ENCODE data around the gene RBM17. TPM values are rescaled to one million over a fixed set of nuclear protein-coding genes. Genes with fewer than 3 reads are reported as not detected.

The RBM17 gene
- total and polyA plus RNA-seq, 2 of the 4 experiments (the other 2 are of a cell fraction): 24.6 to 56.7 TPM

DNA sequence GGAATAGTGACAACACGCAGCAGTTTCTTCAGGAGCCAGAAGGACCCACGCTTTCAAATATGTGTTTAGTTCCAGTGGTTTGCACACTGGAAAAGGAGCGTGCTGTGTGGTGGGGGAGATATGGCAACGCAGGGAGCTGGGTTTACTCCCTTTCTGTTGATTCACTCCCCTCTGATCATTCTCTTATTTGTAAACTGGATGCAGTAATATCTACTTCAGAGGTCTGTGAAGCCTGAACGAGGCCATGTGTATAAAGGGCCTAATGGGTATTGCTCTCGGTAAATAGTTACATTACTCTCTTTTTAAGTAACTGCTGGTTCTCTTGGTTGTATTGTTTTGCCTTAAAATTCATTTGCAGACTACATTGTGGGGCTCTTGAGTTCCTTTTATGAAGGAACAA is 19.2 kb downstream of the RBM17 start:
- CTCF ChIA-PET: interaction anchor here (0.6 to 1.1 kb wide), 2 partner anchors 14 to 294 kb away, joined by 3 to 4 read pairs; no protein-coding TSS in a partner anchor
- H2AK9ac ChIP-seq (replicated peaks; ENCODE audit: low read depth, low read length, poor library complexity): no peak overlapping the region
- H3K14ac ChIP-seq (replicated peaks; ENCODE audit: low read depth, low read length): no peak overlapping the region
- no peak overlapping the region for H4K5ac ChIP-seq (ENCODE audit: low read depth, low read length)
- H3K9me1 ChIP-seq (ENCODE audit: insufficient read depth, low read length): peaks cover 2% of the 10 kb centered on the region; the same call in 1 of the 2 replicates
- H3K27ac ChIP-seq (ENCODE audit: insufficient read depth, low read length): no peak overlapping the region
- H2BK15ac ChIP-seq (ENCODE audit: low read depth, low read length): no peak overlapping the region
- H3K18ac ChIP-seq (ENCODE audit: low read depth, low read length): no peak overlapping the region
- ATAC-seq (ENCODE audit: low read depth) (no peak), DNase-seq (no peak)
- peaks cover 11% of the 10 kb centered on the region; the same call in 1 of the 2 replicates for H4K20me1 ChIP-seq (ENCODE audit: insufficient read depth, low read length)
- H4K8ac ChIP-seq (ENCODE audit: low read depth in 2 of 2, low read length in 2 of 2): no peak overlapping the region
- no peak overlapping the region for H2AFZ ChIP-seq (replicated peaks; ENCODE audit: low read length, poor library complexity)
- no peak overlapping the region for H3K56ac ChIP-seq (ENCODE audit: extremely low read depth, insufficient read depth, low read length)
- no peak overlapping the region for H3K23ac ChIP-seq (ENCODE audit: low read depth, low read length)
- no CpG with 5 or more reads among the region's 6 CpGs for WGBS, 2 experiments (ENCODE audit: extremely low coverage in 2 of 2, insufficient read length in 1 of 2)
- H3K4me3 ChIP-seq (ENCODE audit: insufficient read depth, low read depth, low read length): no peak overlapping the region
- intact Hi-C loops (cut with micrococcal nuclease): no loop called here
- TF ChIP-seq POLR2A (IDR thresholded peaks at IDR 0.05; ENCODE audit: low read depth, low read length) (no peak), RAD21 (IDR thresholded peaks at IDR 0.05; ENCODE audit: low read length) (no peak), BHLHE40 (IDR thresholded peaks at IDR 0.05; ENCODE audit: low read depth, low read length) (no peak), FOS (IDR thresholded peaks at IDR 0.05; ENCODE audit: low read depth, low read length) (no peak)
- TF ChIP-seq, protein P1, sequence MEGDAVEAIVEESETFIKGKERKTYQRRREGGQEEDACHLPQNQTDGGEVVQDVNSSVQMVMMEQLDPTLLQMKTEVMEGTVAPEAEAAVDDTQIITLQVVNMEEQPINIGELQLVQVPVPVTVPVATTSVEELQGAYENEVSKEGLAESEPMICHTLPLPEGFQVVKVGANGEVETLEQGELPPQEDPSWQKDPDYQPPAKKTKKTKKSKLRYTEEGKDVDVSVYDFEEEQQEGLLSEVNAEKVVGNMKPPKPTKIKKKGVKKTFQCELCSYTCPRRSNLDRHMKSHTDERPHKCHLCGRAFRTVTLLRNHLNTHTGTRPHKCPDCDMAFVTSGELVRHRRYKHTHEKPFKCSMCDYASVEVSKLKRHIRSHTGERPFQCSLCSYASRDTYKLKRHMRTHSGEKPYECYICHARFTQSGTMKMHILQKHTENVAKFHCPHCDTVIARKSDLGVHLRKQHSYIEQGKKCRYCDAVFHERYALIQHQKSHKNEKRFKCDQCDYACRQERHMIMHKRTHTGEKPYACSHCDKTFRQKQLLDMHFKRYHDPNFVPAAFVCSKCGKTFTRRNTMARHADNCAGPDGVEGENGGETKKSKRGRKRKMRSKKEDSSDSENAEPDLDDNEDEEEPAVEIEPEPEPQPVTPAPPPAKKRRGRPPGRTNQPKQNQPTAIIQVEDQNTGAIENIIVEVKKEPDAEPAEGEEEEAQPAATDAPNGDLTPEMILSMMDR (conservative IDR thresholded peaks at IDR 0.05; ENCODE audit: low read depth, low read length): no peak
- no peak overlapping the region for H4K91ac ChIP-seq (ENCODE audit: insufficient read depth, low read depth, low read length)
- H3K27me3 ChIP-seq (ENCODE audit: control insufficient read depth, insufficient read depth, low read length): no peaks in the 10 kb centered on the region
- no peak overlapping the region for H2AK5ac ChIP-seq (ENCODE audit: low read depth, low read length)
- H2BK5ac ChIP-seq (ENCODE audit: low read depth, low read length, poor library complexity, severe bottlenecking): no peak overlapping the region
- no peak overlapping the region for H2BK120ac ChIP-seq (ENCODE audit: low read depth, low read length)
- H3K9ac ChIP-seq (ENCODE audit: low read depth, low read length): no peak overlapping the region
- TSS peak; percentile 30 for BruUV-seq (replicated peaks)
- peaks cover 26 to 47% of the 10 kb centered on the region in 2 experiments for H3K79me1 ChIP-seq (ENCODE audit: low read depth in 1 of 2, low read length in 2 of 2)
- H3K36me3 ChIP-seq (ENCODE audit: control insufficient read depth, insufficient read depth, low read length): peaks cover 41% of the 10 kb centered on the region
- H2BK20ac ChIP-seq (ENCODE audit: low read depth, low read length): no peak overlapping the region
- peaks cover 3% of the 10 kb centered on the region for H3K4me1 ChIP-seq (ENCODE audit: control insufficient read depth, insufficient read depth, low read length)
- H3K4me2 ChIP-seq (ENCODE audit: low read depth, low read length): no peak overlapping the region
- POLR2A ChIA-PET (ENCODE audit: unreplicated experiment): no interaction called here
- H3K9me3 ChIP-seq (ENCODE audit: control insufficient read depth, insufficient read depth, low read length): no peaks in the 10 kb centered on the region
- no peak overlapping the region for H3K4ac ChIP-seq (ENCODE audit: low read depth, low read length)
- in situ Hi-C loops (cut with MboI; ENCODE audit: low sequenced_read_pairs): no loop called here
- dilution Hi-C loops (cut with HindIII; ENCODE audit: low sequenced_read_pairs, unreplicated experiment): no loop called here

Data from IMR-90 (cell line).